Stomach (tissue), 9 donors: ENCODE results near the gene CRYBA1. TPM values are rescaled to one million over a fixed set of nuclear protein-coding genes. Genes with fewer than 3 reads are reported as not detected.

Experiments
- DNase-seq, 2 donors: peaks; one replicate each; pipeline versions ENCODE4 v3.0.0 to v3.0.0-alpha.2; 2013 to 2019
- H3K27ac ChIP-seq, 5 donors: fragments of 200-600 bp in 4 of 5; sonication (generic) in 4 of 5; one replicate each; pipeline ENCODE4 v1.5.1; 2013 to 2019; ENCODE audit warnings: mild to moderate bottlenecking in 1 of 5, moderate library complexity in 1 of 5
- H3K27me3 ChIP-seq, 3 donors: fragments of 200-600 bp; sonication (generic); one replicate each; pipeline ENCODE4 v1.5.1; 2017 to 2019; ENCODE audit warnings: mixed run types in 1 of 3
- H3K36me3 ChIP-seq, 4 donors: fragments of 200-600 bp; sonication (generic); 1 replicate in 3 of 4; 2 replicates in 1 of 4; pipeline ENCODE4 v1.5.1; 2016 to 2019
- H3K4me1 ChIP-seq, 4 donors: fragments of 200-600 bp; sonication (generic); one replicate each; pipeline ENCODE4 v1.5.1; 2016 to 2019
- H3K4me3 ChIP-seq, 4 donors: fragments of 200-600 bp; sonication (generic) in 3 of 4; one replicate each; pipeline ENCODE4 v1.5.1; 2016 to 2019; ENCODE audit warnings: mild to moderate bottlenecking in 1 of 4
- H3K9me3 ChIP-seq, 4 donors: fragments of 200-600 bp; sonication (generic); one replicate each; pipeline ENCODE4 v1.5.1; 2016 to 2019
- CTCF ChIP-seq, 7 experiments: fragments of 450-650 bp in 4 of 7; fragments of 200-600 bp in 3 of 7; sonication (generic) in 3 of 7; IDR thresholded peaks; one replicate each; pipeline ENCODE4 v1.5.1; 2016 to 2019; ENCODE audit warnings: antibody characterized with exemption in 7 of 7, control low read depth in 2 of 7, mild to moderate bottlenecking in 1 of 7
- EP300 ChIP-seq: sonication (generic); formaldehyde crosslinking; IDR thresholded peaks from one replicate; pipeline ENCODE4 v1.6.1; 2017; ENCODE audit warnings: antibody characterized with exemption
- POLR2A ChIP-seq, 4 donors: fragments of 450-650 bp; IDR thresholded peaks; one replicate each; pipeline ENCODE4 v1.6.1; 2016; ENCODE audit warnings: antibody characterized with exemption in 4 of 4, control low read depth in 2 of 4, mild to moderate bottlenecking in 1 of 4, moderate library complexity in 1 of 4
- POLR2AphosphoS5 ChIP-seq, 3 donors: sonication (generic); formaldehyde crosslinking; IDR thresholded peaks; one replicate each; pipeline ENCODE4 v1.6.1; 2016; ENCODE audit warnings: antibody characterized with exemption in 3 of 3
- whole genome bisulfite sequencing, 5 donors: extraction: QIAGEN DNeasy Blood & Tissue Kit in 3 of 5; methylation state at CpG; one replicate each; pipeline versions ENCODE4 v1.1.5 to v1.1.7; 2013 to 2018; 5-methylcytosine and 5-hydroxymethylcytosine counted together
- intact Hi-C: fragments of 100-400 bp; cut with DNase I; formaldehyde crosslinking; loops from one replicate; pipeline ENCODE4 v1.15.1; 2023; ENCODE audit warnings: low total_unique reads
- polyA plus RNA-seq, 3 donors: library from polyadenylated mRNA; stranded (reverse); fragments of 200-250 nt; gene quantifications; one replicate each; pipeline ENCODE4 v1.2.3, GENCODE V29; 2013
- total RNA-seq, 5 donors: library from RNA; depleted of rRNA; stranded (reverse); fragments of >200 nt; gene quantifications; one replicate each; pipeline versions ENCODE4 v1.1.0 to v1.2.3, GENCODE V29; 2014 to 2016
- donor health status: healthy with polysubstance abuse.
- donor health status: Bipolar disorder and iron deficiency.
- donor health status: healthy.

The CRYBA1 gene
- total and polyA plus RNA-seq, 8 donors: not detected

- H3K4me1 ChIP-seq: no peaks in the 10 kb centered on the region
- H3K4me3 ChIP-seq: no peak overlapping the region
- intact Hi-C loops: no loop called here
- no peak for TF ChIP-seq POLR2A (IDR thresholded peaks at IDR 0.05)
- no peak for TF ChIP-seq POLR2AphosphoS5 (IDR thresholded peaks at IDR 0.05)
- TF ChIP-seq CTCF (IDR thresholded peaks at IDR 0.05): no peak
- TF ChIP-seq EP300: no peak
- no peak for DNase-seq
- H3K27me3 ChIP-seq: no peaks in the 10 kb centered on the region
- no peaks in the 10 kb centered on the region for H3K36me3 ChIP-seq
- H3K27ac ChIP-seq: no peak overlapping the region
- WGBS, 5 donors: 74 to 88% (median 83%) methylated on average over 5 of the region's 5 CpGs
- H3K9me3 ChIP-seq: no peaks in the 10 kb centered on the region
Measured at GRCh38 chr17:29212681-29213121, 34.0 kb upstream of the CRYBA1 start.

- H3K9me3 ChIP-seq: no peaks in the 10 kb centered on the region
- H3K27me3 ChIP-seq: no peaks in the 10 kb centered on the region
- H3K4me3 ChIP-seq: no peak overlapping the region
- no peak overlapping the region for H3K27ac ChIP-seq
- no peak for DNase-seq
- TF ChIP-seq CTCF (IDR thresholded peaks at IDR 0.05) (no peak), EP300 (no peak), POLR2AphosphoS5 (IDR thresholded peaks at IDR 0.05) (no peak), POLR2A (IDR thresholded peaks at IDR 0.05) (no peak)
- 90% methylated on average over 8 of the region's 8 CpGs for WGBS, 5 donors
- H3K4me1 ChIP-seq: peaks cover 0 to 5% (median 4%) of the 10 kb centered on the region in 4 donors
- no peaks in the 10 kb centered on the region for H3K36me3 ChIP-seq
- intact Hi-C loops: loop anchor here (5.0 kb wide), 1 partner anchor 62 kb away; no protein-coding TSS in a partner anchor
Measured at GRCh38 chr17:29214215-29215146, 32.2 kb upstream of the CRYBA1 start.

- Histone ChIP-seq H3K9me3 (no peaks in the 10 kb centered on the region), H3K4me1 (peaks cover 0 to 9% (median 7%) of the 10 kb centered on the region in 4 donors), H3K36me3 (no peaks in the 10 kb centered on the region), H3K4me3 (no peak overlapping the region), H3K27me3 (no peaks in the 10 kb centered on the region), H3K27ac (no peak overlapping the region)
- intact Hi-C loops: loop anchor here (5.0 kb wide), 1 partner anchor 63 kb away; no protein-coding TSS in a partner anchor
- 87 to 93% (median 92%) methylated on average over 10 of the region's 10 CpGs for WGBS, 5 donors
- TF ChIP-seq CTCF (IDR thresholded peaks at IDR 0.05): no peak
- no peak for TF ChIP-seq POLR2A (IDR thresholded peaks at IDR 0.05)
- no peak for TF ChIP-seq EP300
- TF ChIP-seq POLR2AphosphoS5 (IDR thresholded peaks at IDR 0.05): no peak
- DNase-seq: no peak
Measured at GRCh38 chr17:29215174-29215573, 31.5 kb upstream of the CRYBA1 start.

- Histone ChIP-seq H3K4me3 (no peak overlapping the region), H3K9me3 (no peaks in the 10 kb centered on the region), H3K27me3 (no peaks in the 10 kb centered on the region), H3K4me1 (peaks cover 0 to 9% (median 7%) of the 10 kb centered on the region in 4 donors), H3K27ac (no peak overlapping the region), H3K36me3 (no peaks in the 10 kb centered on the region)
- 75 to 85% (median 77%) methylated on average over 4 of the region's 4 CpGs for WGBS, 5 donors
- intact Hi-C loops: loop anchor here (5.0 kb wide), 1 partner anchor 63 kb away; no protein-coding TSS in a partner anchor
- no peak for DNase-seq
- TF ChIP-seq CTCF (IDR thresholded peaks at IDR 0.05) (no peak), POLR2A (IDR thresholded peaks at IDR 0.05) (no peak)
Measured at GRCh38 chr17:29215717-29216116, 30.9 kb upstream of the CRYBA1 start.
